ENCODE results near the gene GPR15LG. TPM values are rescaled to one million over a fixed set of nuclear protein-coding genes. Genes with fewer than 3 reads are reported as not detected.
"Not testable (repeated sequence)": the region's sequence is repeated elsewhere in the genome, so short reads cannot be mapped to it uniquely, and the experiment has no call there.

Gene GPR15LG
- total RNA-seq, 1 donor from 2014 or later, result not detected

GRCh38 chr10:84160663-84161362 is 12.8 kb upstream of the GPR15LG start:
- intact Hi-C loops (cut with DNase I), result no loop called here
- no peak for ATAC-seq
- no peak for DNase-seq (ENCODE audit: missing footprints)

- intact Hi-C loops (cut with DNase I), result no loop called here
- DNase-seq (ENCODE audit: missing footprints) (no peak), ATAC-seq (no peak)
Observed at GRCh38 chr10:84163996-84164395, 9.6 kb upstream of the GPR15LG start.

- intact Hi-C loops (cut with DNase I), result no loop called here
- ATAC-seq, result no peak
- DNase-seq (ENCODE audit: missing footprints), result no peak
Observed at GRCh38 chr10:84164442-84164841, 9.2 kb upstream of the GPR15LG start.

GRCh38 chr10:84166620-84167288 is 6.8 kb upstream of the GPR15LG start:
- ATAC-seq (no peak), DNase-seq (ENCODE audit: missing footprints) (no peak)
- intact Hi-C loops (cut with DNase I), result no loop called here

- ATAC-seq; DNase-seq (ENCODE audit: missing footprints); intact Hi-C loops (cut with DNase I): not testable (repeated sequence)
Observed at GRCh38 chr10:84167289-84167653, 6.3 kb upstream of the GPR15LG start.

- ATAC-seq; intact Hi-C loops (cut with DNase I); DNase-seq (ENCODE audit: missing footprints): not testable (repeated sequence)
Observed at GRCh38 chr10:84168382-84168781, 5.2 kb upstream of the GPR15LG start.

GRCh38 chr10:84171237-84171636 is 2.4 kb upstream of the GPR15LG start:
- DNase-seq (ENCODE audit: missing footprints); ATAC-seq; intact Hi-C loops (cut with DNase I): not testable (repeated sequence)

GRCh38 chr10:84171700-84172466 is 1.7 kb upstream of the GPR15LG start:
- intact Hi-C loops (cut with DNase I); ATAC-seq; DNase-seq (ENCODE audit: missing footprints): not testable (repeated sequence)

GRCh38 chr10:84172467-84173356 is 889 bp upstream of the GPR15LG start:
- no peak for ATAC-seq

GRCh38 chr10:84175436-84175835 is 1.8 kb downstream of the GPR15LG start:
- ATAC-seq, result no peak
- intact Hi-C loops (cut with DNase I), result no loop called here

More at GRCh38 chr10:84172467-84173356, 889 bp upstream of the GPR15LG start:
- intact Hi-C loops (cut with DNase I), result no loop called here
- no peak for DNase-seq (ENCODE audit: missing footprints)

GRCh38 chr10:84176351-84176750 is 2.8 kb downstream of the GPR15LG start:
- intact Hi-C loops (cut with DNase I), result no loop called here
- DNase-seq (ENCODE audit: missing footprints) (no peak), ATAC-seq (no peak)

More at GRCh38 chr10:84175436-84175835, 1.8 kb downstream of the GPR15LG start:
- no peak for DNase-seq (ENCODE audit: missing footprints)

GRCh38 chr10:84176836-84177474 is 3.4 kb downstream of the GPR15LG start:
- ATAC-seq, result no peak
- intact Hi-C loops (cut with DNase I), result no loop called here
- DNase-seq (ENCODE audit: missing footprints), result no peak

- ATAC-seq (peak; percentile 73), DNase-seq (ENCODE audit: missing footprints) (no peak)
- intact Hi-C loops (cut with DNase I), result no loop called here
Observed at GRCh38 chr10:84177541-84178141, 4.0 kb downstream of the GPR15LG start.

- DNase-seq (ENCODE audit: missing footprints) (no peak), ATAC-seq (no peak)
- intact Hi-C loops (cut with DNase I), result no loop called here
Observed at GRCh38 chr10:84178160-84178609, 4.6 kb downstream of the GPR15LG start.

- intact Hi-C loops (cut with DNase I), result no loop called here
- DNase-seq (ENCODE audit: missing footprints) (no peak), ATAC-seq (peak; percentile 16)
Observed at GRCh38 chr10:84179059-84179710, 5.6 kb downstream of the GPR15LG start.

GRCh38 chr10:84180386-84180785 is 6.8 kb downstream of the GPR15LG start:
- intact Hi-C loops (cut with DNase I); ATAC-seq; DNase-seq (ENCODE audit: missing footprints): not testable (repeated sequence)

- DNase-seq (ENCODE audit: missing footprints) (no peak), ATAC-seq (no peak)
- intact Hi-C loops (cut with DNase I), result no loop called here
Observed at GRCh38 chr10:84181631-84182030, 8.0 kb downstream of the GPR15LG start.
